T-helper 2 cell treated with Interferon-gamma antibody and Interleukin-4, amounts not matched to agents 100 ng/mL and 5 ng/mL, for 36 hours (primary cell): Measurements from ENCODE around the gene LMCD1. TPM values are rescaled to one million over a fixed set of nuclear protein-coding genes. Genes with fewer than 3 reads are reported as not detected.

Experiments used
- intact Hi-C: fragments of 100-400 bp; cut with micrococcal nuclease; formaldehyde crosslinking; loops from one replicate; pipeline ENCODE4 v1.15.1; 2023
- total RNA-seq: library from RNA; stranded (reverse); gene quantifications from 2 replicates; pipeline ENCODE4 v1.2.3, GENCODE V29; 2022

The LMCD1 gene
- total RNA-seq, 1 donor from 2014 or later = 1.2 TPM

DNA sequence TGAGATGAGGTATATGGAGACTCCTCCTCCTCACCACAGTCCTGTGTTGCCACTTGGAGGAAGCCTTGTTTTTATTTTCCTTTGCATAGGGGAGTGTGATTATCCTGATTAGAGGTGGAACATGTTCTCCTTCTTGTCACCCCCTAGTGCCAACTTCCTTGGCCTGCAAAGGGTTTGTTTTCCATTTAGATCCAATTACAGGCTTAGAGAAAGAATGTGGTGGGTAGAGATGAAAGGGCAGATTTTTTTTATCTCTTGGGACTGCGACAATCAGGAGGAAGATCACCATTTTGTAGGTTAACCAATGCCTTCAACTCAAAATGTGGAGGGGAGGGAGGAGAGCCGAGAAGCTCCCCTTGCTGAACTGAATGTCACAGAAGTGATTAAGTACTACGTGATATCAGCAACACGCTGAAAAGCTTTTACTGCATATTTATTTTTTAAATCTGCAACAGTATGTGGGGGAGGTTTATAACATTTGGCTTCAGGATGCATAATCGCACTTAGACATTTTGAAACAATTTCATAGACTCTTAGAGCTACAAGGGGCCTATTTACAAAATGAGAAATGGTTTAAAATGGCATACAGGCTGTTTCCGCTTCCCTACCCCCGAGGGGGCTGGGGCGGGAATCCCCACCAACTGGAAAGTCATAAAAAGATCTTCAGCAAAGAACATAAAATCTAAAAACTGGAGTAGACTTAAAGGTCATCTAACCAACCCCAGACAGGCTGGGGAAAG is 2.4 kb downstream of the LMCD1 start:
- intact Hi-C loops = no loop called here

DNA sequence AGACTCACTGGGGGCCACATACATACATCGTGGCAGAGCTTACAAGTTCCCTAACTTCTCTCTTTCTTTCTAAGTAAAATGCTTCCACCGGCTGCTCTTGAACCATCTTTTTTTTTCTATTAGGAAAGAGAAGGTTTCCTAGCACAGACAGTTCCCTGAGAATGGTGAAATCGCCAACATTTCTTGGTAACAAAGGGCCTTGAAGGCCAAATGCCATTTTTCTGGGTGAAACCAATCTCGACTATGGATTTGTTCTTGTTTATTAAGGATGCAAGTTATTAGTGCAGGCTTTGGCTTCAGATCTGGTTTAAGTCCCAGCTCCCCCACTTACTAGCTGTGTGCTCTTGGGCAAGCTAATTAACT is 3.0 kb downstream of the LMCD1 start:
- intact Hi-C loops = no loop called here

GRCh38 chr3:8505621-8506020 is 4.0 kb downstream of the LMCD1 start:
- intact Hi-C loops = no loop called here

- intact Hi-C loops = no loop called here
These were observed 5.0 kb downstream of the LMCD1 start for GRCh38 chr3:8506571-8507061.

- intact Hi-C loops = no loop called here
These were observed 5.9 kb downstream of the LMCD1 start for GRCh38 chr3:8507496-8507895.

GRCh38 chr3:8509961-8510360 is 8.3 kb downstream of the LMCD1 start:
- intact Hi-C loops = no loop called here

GRCh38 chr3:8512234-8512633 is 10.6 kb downstream of the LMCD1 start:
- intact Hi-C loops = no loop called here

GRCh38 chr3:8516047-8516661 is 14.5 kb downstream of the LMCD1 start:
- intact Hi-C loops = no loop called here

GRCh38 chr3:8516783-8517182 is 15.2 kb downstream of the LMCD1 start:
- intact Hi-C loops = no loop called here

DNA sequence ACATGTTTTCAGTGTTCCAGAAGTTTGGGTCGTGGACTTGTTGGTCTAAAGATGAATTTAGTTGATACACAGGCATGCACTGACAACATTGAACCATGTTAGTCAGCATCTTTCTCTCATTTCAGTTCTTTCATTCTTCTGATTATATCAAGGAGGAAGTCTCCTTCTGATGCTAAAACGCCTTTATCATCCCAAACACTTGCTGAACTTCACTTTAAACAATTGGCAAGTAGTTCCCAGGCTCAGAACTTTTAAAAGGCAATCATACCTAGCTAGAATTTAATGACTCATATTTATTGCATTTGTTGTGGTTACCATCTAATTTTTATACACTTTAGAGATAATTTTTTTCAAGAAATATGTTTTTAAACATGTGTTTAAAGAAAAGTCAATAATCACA is 15.9 kb downstream of the LMCD1 start:
- intact Hi-C loops = no loop called here

DNA sequence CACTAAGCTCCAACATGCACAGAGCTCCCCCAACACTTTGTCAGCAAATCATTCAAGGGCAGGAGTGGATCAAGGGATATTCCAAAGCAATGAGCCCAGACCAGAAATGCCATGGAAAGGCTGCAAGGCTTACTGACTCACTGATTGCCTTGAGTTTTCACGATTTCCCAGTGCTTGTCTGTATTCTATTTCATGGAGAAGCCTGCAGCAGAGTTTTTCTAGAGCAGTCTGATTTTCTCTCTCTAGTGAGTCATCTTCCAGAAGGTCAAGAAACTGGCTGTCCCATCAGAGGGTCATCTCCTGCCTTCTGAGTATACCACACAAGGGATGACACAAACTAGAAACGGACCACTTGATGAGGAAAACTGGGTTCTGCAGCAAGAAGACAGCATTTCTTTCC is 16.5 kb downstream of the LMCD1 start:
- intact Hi-C loops = no loop called here

DNA sequence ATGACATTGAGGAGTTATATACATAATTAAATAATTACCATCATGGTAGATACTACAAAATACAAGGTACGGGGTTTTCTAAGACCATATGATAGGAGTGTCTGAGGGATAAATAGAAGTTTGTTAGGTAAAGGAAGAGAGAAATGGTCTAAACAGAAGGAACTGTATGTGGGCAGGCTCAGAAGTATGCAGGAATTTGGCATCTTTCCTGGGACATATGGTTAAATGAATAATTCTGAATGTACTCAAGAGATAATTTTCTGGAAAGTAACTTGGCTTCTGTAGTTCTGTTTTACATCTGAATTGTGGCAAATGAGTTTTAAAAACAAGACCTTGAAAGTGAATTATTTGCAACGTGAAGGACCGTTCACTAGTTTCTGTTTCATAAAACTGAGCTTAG is 17.5 kb downstream of the LMCD1 start:
- intact Hi-C loops = no loop called here

DNA sequence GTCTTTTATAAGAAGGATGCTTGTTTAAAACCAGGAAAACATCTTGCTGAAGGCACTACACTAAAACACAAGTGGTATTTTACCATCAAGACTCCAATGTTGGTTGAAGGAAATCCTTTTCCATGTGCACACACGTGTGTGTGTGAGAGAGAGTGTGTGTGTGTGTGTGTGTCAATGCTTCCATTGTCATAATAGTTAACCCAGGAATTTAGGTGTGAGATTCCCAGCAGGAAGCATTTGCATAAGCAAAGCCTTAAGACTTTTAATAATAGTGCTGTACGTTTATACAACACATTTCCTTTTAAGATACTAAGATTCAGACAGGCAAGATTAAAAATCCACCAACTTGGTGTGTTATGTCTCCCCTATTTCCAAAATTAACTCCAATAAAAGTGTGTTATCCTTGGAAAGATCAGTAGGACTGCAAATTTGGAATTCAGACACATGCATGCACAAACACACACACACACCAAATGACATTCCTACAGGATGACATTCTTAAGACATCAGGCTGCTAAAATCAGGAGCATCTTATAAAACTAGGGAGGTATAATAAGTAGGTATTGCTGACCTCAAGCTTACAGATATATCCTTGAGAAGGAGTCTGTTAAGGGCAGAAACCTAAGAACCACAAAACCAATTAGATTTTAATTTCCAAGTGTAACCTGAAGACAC is 18.3 kb downstream of the LMCD1 start:
- intact Hi-C loops = no loop called here

DNA sequence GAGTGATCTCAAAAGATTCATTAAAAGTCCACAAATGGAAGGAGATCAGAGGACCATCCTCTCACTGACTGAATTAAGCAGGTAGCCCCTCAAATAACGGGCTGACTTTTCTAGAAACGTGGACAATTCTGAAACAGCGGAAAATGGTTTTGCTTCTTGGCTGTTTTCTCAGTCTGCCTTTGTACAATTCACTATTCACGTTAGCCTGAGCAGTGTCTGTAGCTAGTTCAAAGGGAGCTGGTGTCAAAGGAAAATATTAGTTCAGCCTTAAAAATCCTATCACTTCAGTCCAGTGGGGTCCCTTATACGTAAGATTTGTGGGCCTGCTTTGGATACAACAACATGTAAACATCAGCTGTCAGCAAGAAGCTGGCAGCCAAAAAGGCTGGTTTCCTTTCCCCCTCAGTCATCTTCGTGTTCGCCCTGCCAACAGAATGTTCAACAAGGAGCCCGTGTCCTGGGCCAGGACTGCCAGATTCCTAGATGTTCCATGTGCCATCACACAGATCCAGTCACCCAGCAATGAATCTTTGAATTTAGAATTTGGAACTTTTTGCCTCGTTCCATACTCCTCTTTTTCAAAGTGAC is 19.3 kb downstream of the LMCD1 start:
- intact Hi-C loops = no loop called here

- intact Hi-C loops = no loop called here
These were observed 21.4 kb downstream of the LMCD1 start for GRCh38 chr3:8523041-8523440.

DNA sequence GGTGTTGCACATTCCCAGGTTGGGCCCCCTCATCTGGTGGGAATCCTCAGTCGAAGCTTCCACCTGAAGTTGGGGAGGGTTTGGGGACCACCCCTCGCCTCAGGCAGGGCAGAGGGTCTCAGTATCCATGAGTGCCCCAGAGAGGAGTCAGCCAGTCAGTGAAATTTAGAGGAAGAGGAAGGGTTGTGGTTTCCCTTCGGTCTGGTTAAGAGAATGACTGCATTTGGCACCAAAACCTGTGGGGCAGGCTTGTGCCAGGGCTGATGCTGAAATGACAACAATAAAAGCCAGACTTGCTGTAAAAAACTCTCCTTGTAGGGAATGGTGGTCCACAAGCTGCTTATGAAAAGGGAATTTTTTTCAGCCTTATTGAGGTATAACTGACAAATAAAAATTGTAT is 22.6 kb downstream of the LMCD1 start:
- intact Hi-C loops = no loop called here

DNA sequence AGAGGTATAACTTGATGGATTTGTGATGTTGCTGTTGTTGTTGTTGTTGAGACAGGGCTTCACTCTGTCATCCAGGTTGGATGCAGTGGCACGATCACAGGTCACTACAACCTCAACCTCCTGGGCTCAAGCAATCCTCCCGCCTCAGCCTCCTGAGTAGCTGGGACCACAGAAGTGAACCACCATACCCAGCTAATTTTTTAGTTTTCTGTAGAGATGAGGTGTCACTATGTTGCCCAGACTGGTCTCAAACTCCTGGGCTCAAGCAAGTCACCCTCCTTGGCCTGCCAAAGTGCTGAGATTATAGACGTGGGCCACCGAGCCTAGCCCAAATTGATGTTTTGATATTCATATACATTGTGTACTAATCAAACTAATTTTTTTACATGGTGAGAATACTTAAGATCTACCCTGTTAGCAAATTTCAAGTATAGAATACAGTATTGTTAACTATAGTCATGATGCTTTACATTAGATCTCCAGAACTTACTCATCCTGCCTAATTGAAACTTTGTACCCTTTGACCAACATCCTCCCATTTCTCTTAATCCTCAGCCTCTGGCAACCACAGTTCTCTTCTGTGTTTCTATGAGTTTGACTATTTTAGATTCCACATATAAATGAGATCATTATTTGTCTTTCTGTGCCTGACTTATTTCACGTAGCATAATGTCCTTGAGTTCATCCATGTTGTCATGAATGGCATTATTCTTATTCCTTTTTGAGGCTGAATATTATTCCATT is 23.2 kb downstream of the LMCD1 start:
- intact Hi-C loops = no loop called here

GRCh38 chr3:8525893-8526292 is 24.3 kb downstream of the LMCD1 start:
- intact Hi-C loops = no loop called here

DNA sequence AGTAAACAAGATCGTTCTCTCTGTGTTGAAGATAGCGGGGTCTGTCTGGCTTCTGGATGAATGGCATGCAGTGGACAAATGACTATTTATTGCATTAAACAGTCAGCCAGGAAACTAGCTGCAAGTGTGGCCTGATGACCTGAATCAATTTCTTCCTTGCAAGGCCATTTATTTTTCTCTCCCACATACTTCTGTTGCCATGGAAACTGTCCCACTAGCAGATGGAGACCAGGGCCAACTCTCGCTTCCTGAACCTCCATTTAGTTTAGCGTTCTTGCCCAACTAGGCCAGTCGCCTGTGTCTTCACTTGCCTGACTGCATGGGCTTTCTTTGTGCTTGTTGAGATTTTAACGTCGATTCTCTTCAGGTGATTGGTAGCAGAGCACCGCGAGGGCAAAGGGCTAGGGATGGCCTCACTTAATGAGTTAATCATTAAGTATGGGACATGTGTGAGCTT is 27.6 kb downstream of the LMCD1 start:
- intact Hi-C loops = no loop called here

GRCh38 chr3:8529738-8530525 is 28.3 kb downstream of the LMCD1 start:
- intact Hi-C loops = no loop called here

DNA sequence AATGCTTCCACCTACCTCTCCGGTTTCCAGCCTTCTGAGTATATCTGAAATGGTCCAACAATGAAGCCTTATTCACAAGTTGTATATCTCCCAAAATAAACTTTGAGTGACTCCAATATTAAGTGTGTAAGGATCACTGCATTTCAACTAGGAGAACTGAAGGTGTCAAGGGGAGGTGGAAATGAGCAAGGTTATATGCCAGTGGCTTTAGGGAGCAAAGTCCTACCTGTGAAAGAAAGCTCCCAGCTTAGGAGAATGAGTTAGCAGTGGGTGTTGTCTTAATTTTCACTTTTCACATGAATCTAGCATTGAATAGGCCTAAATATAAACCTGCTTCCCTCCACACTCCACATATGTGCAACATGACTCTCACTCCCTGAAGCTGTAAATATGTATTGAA is 29.0 kb downstream of the LMCD1 start:
- intact Hi-C loops = no loop called here
